ENCODE results near the gene SAP130. TPM values are rescaled to one million over a fixed set of nuclear protein-coding genes. Genes with fewer than 3 reads are reported as not detected.

The SAP130 gene
- total and polyA plus RNA-seq, 2 of the 8 experiments (the other 6 are each of a cell fraction or from before 2014, with no cell fraction given), result 51.4 to 54.3 TPM

GRCh38 chr2:127969446-127969845, 58.4 kb downstream of the SAP130 start:
- Histone ChIP-seq H3K23me2 (ENCODE audit: low read depth, low read length) (no peaks in the 10 kb centered on the region), H3K9ac (replicated peaks in 1 of 4; ENCODE audit: extremely low read depth in 1 of 4, low read depth in 3 of 4, low read length in 3 of 4) (no peak overlapping the region), H4K5ac (ENCODE audit: insufficient read length, low read depth, low read length) (no peak overlapping the region), H2AFZ (ENCODE audit: low read length) (no peak overlapping the region), H4K8ac (ENCODE audit: extremely low read depth, insufficient read depth, low read length) (no peak overlapping the region), H3K4me3 (ENCODE audit: extremely low read depth in 1 of 4, insufficient read depth in 2 of 4, low read depth in 3 of 4, low read length in 4 of 4) (no peak overlapping the region), H3K9me3 (ENCODE audit: insufficient read depth in 2 of 2, low read depth in 1 of 2, low read length in 1 of 2) (no peaks in the 10 kb centered on the region), H3K79me2 (ENCODE audit: control insufficient read depth in 1 of 2, insufficient read depth in 2 of 2, low read length in 2 of 2) (no peaks in the 10 kb centered on the region), H2BK5ac (ENCODE audit: low read depth, low read length) (no peak overlapping the region), H3K4ac (replicated peaks; ENCODE audit: insufficient read length, low read depth, low read length) (no peak overlapping the region), H2BK120ac (replicated peaks; ENCODE audit: low read depth, low read length) (no peak overlapping the region), H3K23ac (ENCODE audit: insufficient read length) (no peak overlapping the region), H3K36me3 (ENCODE audit: control insufficient read depth in 2 of 4, insufficient read depth in 4 of 4, low read length in 3 of 4) (peaks cover 0 to 29% (median 17%) of the 10 kb centered on the region in 4 experiments; a peak in 6 of 8 replicates), H2BK20ac (ENCODE audit: low read length) (no peak overlapping the region), H2AK5ac (ENCODE audit: low read depth, low read length) (no peak overlapping the region), H4K20me1 (replicated peaks in 1 of 2; ENCODE audit: control insufficient read depth in 1 of 2, insufficient read depth in 2 of 2, low read length in 2 of 2) (peaks cover 0 to 2% of the 10 kb centered on the region in 2 experiments), H3K18ac (ENCODE audit: extremely low read depth, low read length) (no peak overlapping the region), H3K79me1 (ENCODE audit: low read depth, low read length) (no peaks in the 10 kb centered on the region), H3K14ac (ENCODE audit: insufficient read length) (no peak overlapping the region), H4K91ac (replicated peaks; ENCODE audit: insufficient read length, low read length) (no peak overlapping the region), H3K4me1 (replicated peaks in 1 of 4; ENCODE audit: control insufficient read depth in 3 of 4, insufficient read depth in 4 of 4, low read length in 3 of 4) (no peaks in the 10 kb centered on the region), H3K56ac (replicated peaks; ENCODE audit: insufficient read length, low read depth, low read length) (no peak overlapping the region), H2BK15ac (ENCODE audit: low read length) (no peak overlapping the region), H3K27ac (ENCODE audit: low read depth, low read length) (no peak overlapping the region), H3K27me3 (replicated peaks in 1 of 4; ENCODE audit: control insufficient read depth in 3 of 4, extremely low read depth in 1 of 4, insufficient read depth in 3 of 4, low read length in 3 of 4) (no peaks in the 10 kb centered on the region), H2BK12ac (ENCODE audit: low read depth, low read length) (no peak overlapping the region), H3K4me2 (ENCODE audit: insufficient read depth in 1 of 2, low read depth in 2 of 2, low read length in 2 of 2) (no peak overlapping the region)
- ChIA-PET POLR2A (ENCODE audit: partially characterized antibody) (interaction anchor here (1.1 kb wide), 1 partner anchor 10 kb away, joined by 5 read pairs; no protein-coding TSS in a partner anchor), CTCF (ENCODE audit: partially characterized antibody) (interaction anchor here (0.6 kb wide), 1 partner anchor 459 kb away, joined by 3 read pairs; no protein-coding TSS in a partner anchor)
- WGBS, 2 experiments (ENCODE audit: extremely low coverage in 1 of 2, insufficient coverage in 1 of 2, insufficient read length in 1 of 2, insufficient replicate concordance in 2 of 2, low coverage in 1 of 2, low lambda C conversion rate in 2 of 2, missing lambda C conversion rate in 1 of 2), result 92% methylated on average over 4 of the region's 4 CpGs; no CpG with 5 or more reads in 1 of the 2 experiments
- FAIRE-seq (no peak), DNase-seq (ENCODE audit: low read depth in 1 of 2, low spot score in 2 of 2) (no peak)
- TF ChIP-seq BCL11A (IDR thresholded peaks at IDR 0.05; ENCODE audit: low read depth in 2 of 2, low read length in 2 of 2) (no peak), YY1 (IDR thresholded peaks at IDR 0.05; ENCODE audit: low read depth, low read length) (no peak), E2F6 (IDR thresholded peaks at IDR 0.05) (no peak), RFX5 (IDR thresholded peaks at IDR 0.05; ENCODE audit: borderline replicate concordance, low read depth, low read length) (no peak), SIN3A (conservative IDR thresholded peaks at IDR 0.05 in 1 of 2, IDR thresholded peaks at IDR 0.05 in 1 of 2; ENCODE audit: low read depth in 1 of 2, low read length in 2 of 2) (no peak), USF2 (IDR thresholded peaks at IDR 0.05; ENCODE audit: low read length) (no peak), ATF3 (IDR thresholded peaks at IDR 0.05; ENCODE audit: insufficient read depth, low read depth, low read length) (no peak), JUND (IDR thresholded peaks at IDR 0.05; ENCODE audit: low read length) (no peak), RNF2 (IDR thresholded peaks at IDR 0.05; ENCODE audit: borderline replicate concordance, low read depth, low read length, missing control alignments, poor library complexity, severe bottlenecking) (no peak), CHD1 (IDR thresholded peaks at IDR 0.05; ENCODE audit: low read depth, low read length) (no peak), RBBP5 (IDR thresholded peaks at IDR 0.05; ENCODE audit: borderline replicate concordance, low read depth, low read length) (no peak)

Data from H1 (cell line).